HepG2 (cell line): ENCODE results near the gene BTG1. TPM values are rescaled to one million over a fixed set of nuclear protein-coding genes. Genes with fewer than 3 reads are reported as not detected.

Source experiments
- ARNTL ChIP-seq: sonication (generic); formaldehyde crosslinking; IDR thresholded peaks from 2 replicates; pipeline ENCODE4 v1.4.0; 2020; ENCODE audit warnings: mild to moderate bottlenecking, missing genetic modification reagents
- CTCF ChIP-seq: sonication (generic); formaldehyde crosslinking; IDR thresholded peaks from 2 replicates; pipeline ENCODE4 v1.5.0; 2020; ENCODE audit warnings: mild to moderate bottlenecking, missing genetic modification reagents, moderate library complexity
- IRF9 ChIP-seq: sonication (generic); formaldehyde crosslinking; IDR thresholded peaks from 2 replicates; pipeline ENCODE4 v1.8.0; 2022; ENCODE audit warnings: missing genetic modification reagents, mild to moderate bottlenecking, borderline replicate concordance
- KLF12 ChIP-seq: sonication (generic); formaldehyde crosslinking; IDR thresholded peaks from 2 replicates; pipeline ENCODE4 v1.4.0; 2020; ENCODE audit warnings: missing genetic modification reagents, borderline replicate concordance
- PBX3 ChIP-seq: sonication (generic); formaldehyde crosslinking; IDR thresholded peaks from 2 replicates; pipeline ENCODE4 v1.8.1; 2023; ENCODE audit warnings: missing genetic modification reagents, inconsistent platforms, borderline replicate concordance
- PITX1 ChIP-seq: sonication (generic); formaldehyde crosslinking; IDR thresholded peaks from 2 replicates; pipeline ENCODE4 v1.5.1; 2020; ENCODE audit warnings: mild to moderate bottlenecking, missing genetic modification reagents
- REST ChIP-seq, 2 experiments: IDR thresholded peaks; 2 replicates each; pipeline ENCODE4 v1.6.1; 2011 to 2012; ENCODE audit warnings: low read length in 2 of 2, borderline replicate concordance in 1 of 2, low read depth in 1 of 2, mild to moderate bottlenecking in 1 of 2, moderate library complexity in 1 of 2
- SALL2 ChIP-seq: sonication (generic); formaldehyde crosslinking; IDR thresholded peaks from 2 replicates; pipeline ENCODE4 v1.8.1; 2023; ENCODE audit warnings: mild to moderate bottlenecking, missing genetic modification reagents, inconsistent platforms
- SMAD1 ChIP-seq: sonication (generic); formaldehyde crosslinking; IDR thresholded peaks from 2 replicates; pipeline ENCODE4 v1.4.0; 2020; ENCODE audit warnings: missing genetic modification reagents, low read depth, mild to moderate bottlenecking, borderline replicate concordance
- TCF12 ChIP-seq, 2 experiments: fragments of 450-650 bp in 1 of 2; sonication (generic) in 1 of 2; formaldehyde crosslinking in 1 of 2; IDR thresholded peaks; 2 replicates each; pipeline versions ENCODE4 v1.6.1 to v1.8.0; 2017 to 2022; ENCODE audit warnings: antibody characterized with exemption in 1 of 2, mild to moderate bottlenecking in 1 of 2, missing genetic modification reagents in 1 of 2, moderate library complexity in 1 of 2
- YY1 ChIP-seq: IDR thresholded peaks from 2 replicates; pipeline ENCODE4 v1.6.1; 2011; ENCODE audit warnings: low read length, low read depth, moderate library complexity, mild to moderate bottlenecking; ENCODE audit not compliant: insufficient read depth, insufficient replicate concordance
- ZKSCAN5 ChIP-seq: sonication (generic); formaldehyde crosslinking; IDR thresholded peaks from 2 replicates; pipeline ENCODE4 v1.5.1; 2020; ENCODE audit warnings: mild to moderate bottlenecking, missing genetic modification reagents
- ZNF225 ChIP-seq: sonication (generic); formaldehyde crosslinking; IDR thresholded peaks from 2 replicates; pipeline ENCODE4 v1.4.0; 2020; ENCODE audit warnings: mild to moderate bottlenecking, missing genetic modification reagents
- ZNF280B ChIP-seq: sonication (generic); formaldehyde crosslinking; IDR thresholded peaks from 2 replicates; pipeline ENCODE4 v1.5.0; 2020; ENCODE audit warnings: missing genetic modification reagents, mild to moderate bottlenecking, borderline replicate concordance
- ZNF350 ChIP-seq: sonication (generic); formaldehyde crosslinking; IDR thresholded peaks from 2 replicates; pipeline ENCODE4 v1.4.0; 2020; ENCODE audit warnings: mild to moderate bottlenecking, low read depth, missing genetic modification reagents, borderline replicate concordance
- ZNF530 ChIP-seq: sonication (generic); formaldehyde crosslinking; IDR thresholded peaks from 2 replicates; pipeline ENCODE4 v1.5.0; 2020; ENCODE audit warnings: low read depth, mild to moderate bottlenecking, missing genetic modification reagents
- polyA plus RNA-seq, 8 experiments: library from polyadenylated mRNA; depleted of rRNA in 3 of 8; stranded (reverse) in 7 of 8; unstranded in 1 of 8; fragments of >200 nt; fragmentation: Illumina TruSeq in 4 of 8; extraction: Trizol in 4 of 8; gene quantifications; 2 replicates each; pipeline versions ENCODE4 v1.2.1 to v1.2.3, GENCODE V29; 2011 to 2016; ENCODE audit warnings: low read depth in 4 of 8, missing spikeins in 1 of 8, mixed read lengths in 1 of 8; ENCODE audit not compliant: insufficient read depth in 1 of 8
- total RNA-seq, 5 experiments: library from RNA; depleted of rRNA; stranded (reverse); fragments of >200 nt; fragmentation: Illumina TruSeq; extraction: Trizol; gene quantifications; 2 replicates each; pipeline ENCODE4 v1.2.3, GENCODE V29; 2016; ENCODE audit warnings: low read depth in 1 of 5

BTG1 gene
- total and polyA plus RNA-seq, 2 of the 13 experiments (the other 11 are each of a cell fraction or from before 2014, with no cell fraction given) = 7.5 to 16.7 TPM

- TF ChIP-seq REST (IDR thresholded peaks at IDR 0.05; ENCODE audit: borderline replicate concordance in 1 of 2, low read depth in 1 of 2, low read length in 2 of 2) = 0 out of 4 replicates have a peak, but pooled peaks of 1 of the 2 experiments have one; percentile 13
- no peak for TF ChIP-seq YY1
- TF ChIP-seq ZKSCAN5 (CRISPR knock-in tag) = peak; percentile 91
- TF ChIP-seq SMAD1 (CRISPR knock-in tag) = peak; percentile 41; the same call in 1 of the 2 replicates
- TF ChIP-seq PBX3 (CRISPR knock-in tag) = 0 out of 2 replicates have a peak, but pooled peaks have one; percentile 44
- peak; percentile 23; the same call in 1 of the 2 replicates for TF ChIP-seq ZNF225
- peak; percentile 36; the same call in 1 of the 2 replicates for TF ChIP-seq ARNTL (CRISPR knock-in tag)
- peak; percentile 30 for TF ChIP-seq ZNF350 (CRISPR knock-in tag)
- TF ChIP-seq PITX1 (CRISPR knock-in tag) = peak; percentile 15; the same call in 1 of the 2 replicates
- TF ChIP-seq SALL2 (CRISPR knock-in tag) = 0 out of 2 replicates have a peak, but pooled peaks have one; percentile 15
- TF ChIP-seq KLF12 (CRISPR knock-in tag) = 0 out of 2 replicates have a peak, but pooled peaks have one; percentile 42
- no peak for TF ChIP-seq TCF12 (IDR thresholded peaks at IDR 0.05)
- TF ChIP-seq TCF12 (CRISPR knock-in tag; IDR thresholded peaks at IDR 0.05) = 0 out of 2 replicates have a peak, but pooled peaks have one; percentile 49
- TF ChIP-seq ZNF280B (CRISPR knock-in tag) = 0 out of 2 replicates have a peak, but pooled peaks have one; percentile 12
- peak; percentile 58; the same call in 1 of the 2 replicates for TF ChIP-seq IRF9 (CRISPR knock-in tag)
- TF ChIP-seq CTCF = peak; percentile 44
- TF ChIP-seq ZNF530 (CRISPR knock-in tag) = no peak
Measured at GRCh38 chr12:92144631-92145480, 790 bp downstream of the BTG1 start (continued).
